ENCODE measurements around the gene UBE2D3.

- TF ChIP-seq, protein P1, sequence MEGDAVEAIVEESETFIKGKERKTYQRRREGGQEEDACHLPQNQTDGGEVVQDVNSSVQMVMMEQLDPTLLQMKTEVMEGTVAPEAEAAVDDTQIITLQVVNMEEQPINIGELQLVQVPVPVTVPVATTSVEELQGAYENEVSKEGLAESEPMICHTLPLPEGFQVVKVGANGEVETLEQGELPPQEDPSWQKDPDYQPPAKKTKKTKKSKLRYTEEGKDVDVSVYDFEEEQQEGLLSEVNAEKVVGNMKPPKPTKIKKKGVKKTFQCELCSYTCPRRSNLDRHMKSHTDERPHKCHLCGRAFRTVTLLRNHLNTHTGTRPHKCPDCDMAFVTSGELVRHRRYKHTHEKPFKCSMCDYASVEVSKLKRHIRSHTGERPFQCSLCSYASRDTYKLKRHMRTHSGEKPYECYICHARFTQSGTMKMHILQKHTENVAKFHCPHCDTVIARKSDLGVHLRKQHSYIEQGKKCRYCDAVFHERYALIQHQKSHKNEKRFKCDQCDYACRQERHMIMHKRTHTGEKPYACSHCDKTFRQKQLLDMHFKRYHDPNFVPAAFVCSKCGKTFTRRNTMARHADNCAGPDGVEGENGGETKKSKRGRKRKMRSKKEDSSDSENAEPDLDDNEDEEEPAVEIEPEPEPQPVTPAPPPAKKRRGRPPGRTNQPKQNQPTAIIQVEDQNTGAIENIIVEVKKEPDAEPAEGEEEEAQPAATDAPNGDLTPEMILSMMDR (IDR thresholded peaks at IDR 0.05; ENCODE audit: poor library complexity) = no peak
- TF ChIP-seq EZH2 (IDR thresholded peaks at IDR 0.05; ENCODE audit: borderline replicate concordance) (no peak), EZH2phosphoT487 (IDR thresholded peaks at IDR 0.05; ENCODE audit: low read depth, severe bottlenecking, unreplicated experiment) (no peak)
Measured at GRCh38 chr4:102751941-102752340, 75.4 kb downstream of the UBE2D3 start.

Measured in hepatocyte (in vitro differentiated cells).